H1 (cell line): Measurements from ENCODE around the gene PYGB. TPM values are rescaled to one million over a fixed set of nuclear protein-coding genes. Genes with fewer than 3 reads are reported as not detected.
A peak's percentile ranks its signal among the peaks of the same experiment; 100 is the strongest.

Experiments
- CTCF ChIA-PET: fragments of 300-600 bp; sonication (Branson Sonifier 250); formaldehyde crosslinking; loops from one replicate; lab custom pipeline; 2021; ENCODE audit not compliant: partially characterized antibody; lab: Charles Lee
- POLR2A ChIA-PET: fragments of 300-600 bp; sonication (Branson Sonifier 250); formaldehyde crosslinking; loops from one replicate; lab custom pipeline; 2021; ENCODE audit warnings: inconsistent platforms; ENCODE audit not compliant: partially characterized antibody; lab: Charles Lee
- DNase-seq, 2 experiments: peaks; one replicate each; pipeline versions ENCODE4 v3.0.0 to v3.0.0-alpha.2; 2010 to 2022; ENCODE audit warnings: low spot score in 2 of 2, low read depth in 1 of 2, mixed read lengths in 1 of 2
- FAIRE-seq: peaks from 2 replicates; lab custom pipeline; 2011; peaks lifted over from hg19 to GRCh38; lab: Jason Lieb, UNC
- H2AFZ ChIP-seq: 2 replicates; pipeline ENCODE4 v1.8.1; 2012; ENCODE audit warnings: low read length, inconsistent platforms
- H2AK5ac ChIP-seq: 2 replicates; pipeline ENCODE4 v1.6.1; 2013; ENCODE audit warnings: low read depth, low read length
- H2BK120ac ChIP-seq: replicated peaks from 2 replicates; pipeline ENCODE3; 2013; ENCODE audit warnings: low read depth, low read length, inconsistent platforms
- H2BK12ac ChIP-seq: 2 replicates; pipeline ENCODE4 v1.6.1; 2013; ENCODE audit warnings: low read depth, low read length
- H2BK15ac ChIP-seq: 2 replicates; pipeline ENCODE4 v1.6.1; 2013; ENCODE audit warnings: low read length
- H2BK20ac ChIP-seq: 2 replicates; pipeline ENCODE4 v1.6.1; 2013; ENCODE audit warnings: low read length
- H2BK5ac ChIP-seq: 2 replicates; pipeline ENCODE4 v1.6.1; 2013; ENCODE audit warnings: low read depth, low read length
- H3K14ac ChIP-seq: 2 replicates; pipeline ENCODE4 v1.6.1; 2013; ENCODE audit warnings: inconsistent platforms; ENCODE audit not compliant: insufficient read length
- H3K18ac ChIP-seq: 2 replicates; pipeline ENCODE4 v1.6.1; 2013; ENCODE audit warnings: low read length; ENCODE audit errors: extremely low read depth
- H3K23ac ChIP-seq: 2 replicates; pipeline ENCODE4 v1.6.1; 2013; ENCODE audit warnings: inconsistent platforms; ENCODE audit not compliant: insufficient read length
- H3K23me2 ChIP-seq: 2 replicates; pipeline ENCODE4 v1.6.1; 2013; ENCODE audit warnings: low read depth, low read length
- H3K27ac ChIP-seq: 2 replicates; pipeline ENCODE4 v1.6.1; 2011; ENCODE audit warnings: low read depth, low read length, inconsistent platforms
- H3K27me3 ChIP-seq, 4 experiments: replicated peaks in 1 of 4; 1 replicate in 1 of 4; 2 replicates in 3 of 4; pipeline versions ENCODE4 v1.6.1 to v1.8.1; 2011 to 2013; ENCODE audit warnings: low read length in 3 of 4, mild to moderate bottlenecking in 3 of 4, inconsistent platforms in 2 of 4, mixed read lengths in 2 of 4, moderate library complexity in 1 of 4; ENCODE audit not compliant: control insufficient read depth in 3 of 4, insufficient read depth in 3 of 4; ENCODE audit errors: extremely low read depth in 1 of 4
- H3K36me3 ChIP-seq, 4 experiments: 2 replicates each; pipeline versions ENCODE4 v1.6.1 to v1.8.1; 2011 to 2013; ENCODE audit warnings: mild to moderate bottlenecking in 4 of 4, low read length in 3 of 4, moderate library complexity in 2 of 4, control low read depth in 1 of 4, inconsistent platforms in 1 of 4; ENCODE audit not compliant: insufficient read depth in 4 of 4, control insufficient read depth in 2 of 4
- H3K4ac ChIP-seq: replicated peaks from 2 replicates; pipeline ENCODE3; 2013; ENCODE audit warnings: low read length, low read depth, mixed read lengths, inconsistent platforms; ENCODE audit not compliant: insufficient read length
- H3K4me1 ChIP-seq, 4 experiments: replicated peaks in 1 of 4; 1 replicate in 1 of 4; 2 replicates in 3 of 4; pipeline versions ENCODE4 v1.6.1 to v1.8.1; 2011 to 2013; ENCODE audit warnings: low read length in 3 of 4, inconsistent platforms in 2 of 4, mixed read lengths in 1 of 4; ENCODE audit not compliant: insufficient read depth in 4 of 4, control insufficient read depth in 3 of 4
- H3K4me2 ChIP-seq, 2 experiments: 2 replicates each; pipeline versions ENCODE4 v1.6.1 to v1.8.1; 2011 to 2013; ENCODE audit warnings: low read depth in 2 of 2, low read length in 2 of 2, control low read depth in 1 of 2, inconsistent platforms in 1 of 2, mild to moderate bottlenecking in 1 of 2; ENCODE audit not compliant: insufficient read depth in 1 of 2
- H3K4me3 ChIP-seq, 4 experiments: fragments of 200-600, 300-600 bp in 1 of 4; sonication (generic), shearing (Covaris generic), sonication (Bioruptor Twin) in 1 of 4; 2 replicates each; pipeline versions ENCODE4 v1.5.1 to v1.8.1; 2011 to 2016; ENCODE audit warnings: low read length in 4 of 4, low read depth in 3 of 4, control low read depth in 2 of 4, inconsistent platforms in 2 of 4, mild to moderate bottlenecking in 2 of 4, mixed read lengths in 1 of 4, moderate library complexity in 1 of 4; ENCODE audit not compliant: insufficient read depth in 2 of 4; ENCODE audit errors: extremely low read depth in 1 of 4
- H3K56ac ChIP-seq: replicated peaks from 2 replicates; pipeline ENCODE3; 2013; ENCODE audit warnings: low read depth, mild to moderate bottlenecking, mixed read lengths, low read length, inconsistent platforms; ENCODE audit not compliant: insufficient read length
- H3K79me1 ChIP-seq: 2 replicates; pipeline ENCODE4 v1.6.1; 2013; ENCODE audit warnings: low read depth, low read length, control low read depth
- H3K79me2 ChIP-seq, 2 experiments: 2 replicates each; pipeline versions ENCODE4 v1.6.1 to v1.8.1; 2012 to 2013; ENCODE audit warnings: low read length in 2 of 2, mild to moderate bottlenecking in 2 of 2, inconsistent platforms in 1 of 2; ENCODE audit not compliant: insufficient read depth in 2 of 2, control insufficient read depth in 1 of 2
- H3K9ac ChIP-seq, 4 experiments: replicated peaks in 1 of 4; 1 replicate in 1 of 4; 2 replicates in 3 of 4; pipeline versions ENCODE4 v1.6.1 to v1.8.1; 2011 to 2013; ENCODE audit warnings: low read depth in 3 of 4, low read length in 3 of 4, control low read depth in 2 of 4, mild to moderate bottlenecking in 2 of 4, moderate library complexity in 2 of 4, inconsistent platforms in 1 of 4; ENCODE audit errors: extremely low read depth in 1 of 4
- H3K9me3 ChIP-seq, 2 experiments: 2 replicates each; pipeline versions ENCODE4 v1.6.1 to v1.8.1; 2012 to 2013; ENCODE audit warnings: mild to moderate bottlenecking in 2 of 2, moderate library complexity in 2 of 2, control low read depth in 1 of 2, inconsistent platforms in 1 of 2, low read depth in 1 of 2, low read length in 1 of 2, mixed read lengths in 1 of 2; ENCODE audit not compliant: insufficient read depth in 2 of 2
- H4K20me1 ChIP-seq, 2 experiments: replicated peaks in 1 of 2; 2 replicates each; pipeline versions ENCODE3 to v1.8.1; 2011 to 2013; ENCODE audit warnings: inconsistent platforms in 2 of 2, low read length in 2 of 2, mild to moderate bottlenecking in 1 of 2; ENCODE audit not compliant: insufficient read depth in 2 of 2, control insufficient read depth in 1 of 2
- H4K5ac ChIP-seq: 2 replicates; pipeline ENCODE4 v1.6.1; 2013; ENCODE audit warnings: low read length, low read depth, mixed read lengths, inconsistent platforms; ENCODE audit not compliant: insufficient read length
- H4K8ac ChIP-seq: 2 replicates; pipeline ENCODE4 v1.8.0; 2013; ENCODE audit warnings: mild to moderate bottlenecking, moderate library complexity, low read length, inconsistent platforms; ENCODE audit not compliant: insufficient read depth; ENCODE audit errors: extremely low read depth
- H4K91ac ChIP-seq: replicated peaks from 2 replicates; pipeline ENCODE3; 2013; ENCODE audit warnings: low read length, mixed read lengths, inconsistent platforms; ENCODE audit not compliant: insufficient read length
- CREB1 ChIP-seq: IDR thresholded peaks from 2 replicates; pipeline ENCODE4 v1.6.1; 2012; ENCODE audit warnings: inconsistent platforms
- SP2 ChIP-seq: IDR thresholded peaks from 2 replicates; pipeline ENCODE4 v1.6.1; 2012; ENCODE audit warnings: mild to moderate bottlenecking, low read length, inconsistent platforms
- SRF ChIP-seq: IDR thresholded peaks from 2 replicates; pipeline ENCODE4 v1.6.1; 2011; ENCODE audit warnings: mild to moderate bottlenecking, low read depth, low read length, moderate library complexity
- SUZ12 ChIP-seq: fragments of 200-600 bp; sonication (generic); IDR thresholded peaks from 2 replicates; pipeline ENCODE4 v1.6.1; 2012; ENCODE audit warnings: mild to moderate bottlenecking, inconsistent platforms, low read length, moderate library complexity, mixed read lengths
- TCF12 ChIP-seq: IDR thresholded peaks from 2 replicates; pipeline ENCODE4 v1.6.1; 2011; ENCODE audit warnings: low read depth, mild to moderate bottlenecking, low read length
- WGBS, 2 experiments: shearing (Covaris generic) in 1 of 2; methylation state at CpG; one replicate each; pipeline versions ENCODE4 v1.1.6 to v1.1.7; 2013 to 2015; ENCODE audit warnings: low lambda C conversion rate in 2 of 2, mixed read lengths in 2 of 2, inconsistent platforms in 1 of 2, low coverage in 1 of 2, missing lambda C conversion rate in 1 of 2; ENCODE audit not compliant: insufficient replicate concordance in 2 of 2, insufficient coverage in 1 of 2, insufficient read length in 1 of 2; ENCODE audit errors: extremely low coverage in 1 of 2, missing lambda C conversion rate in 1 of 2; 5-methylcytosine and 5-hydroxymethylcytosine counted together
- polyA plus RNA-seq, 7 experiments: library from polyadenylated mRNA; depleted of rRNA in 3 of 7; stranded (reverse) in 5 of 7; unstranded in 2 of 7; fragments of >200 nt in 5 of 7; fragments of 200-250 nt in 2 of 7; gene quantifications; 1 replicate in 5 of 7; 2 replicates in 1 of 7; 4 replicates in 1 of 7; pipeline versions ENCODE4 v1.2.1 to v1.2.3, GENCODE V29; 2011 to 2013; ENCODE audit warnings: missing spikeins in 2 of 7, mixed read lengths in 2 of 7
- total RNA-seq: library from RNA; stranded (reverse); fragmentation: NEBNext Ultra II Directional; extraction: Animal tissue kit (Norgen Biotek cat#: 25700); gene quantifications from 2 replicates; pipeline ENCODE4 v1.2.1, GENCODE V29; 2021

PYGB gene
- total and polyA plus RNA-seq, 2 of the 8 experiments (the other 6 are each of a cell fraction or from before 2014, with no cell fraction given) = 26.6 to 56.0 TPM

DNA sequence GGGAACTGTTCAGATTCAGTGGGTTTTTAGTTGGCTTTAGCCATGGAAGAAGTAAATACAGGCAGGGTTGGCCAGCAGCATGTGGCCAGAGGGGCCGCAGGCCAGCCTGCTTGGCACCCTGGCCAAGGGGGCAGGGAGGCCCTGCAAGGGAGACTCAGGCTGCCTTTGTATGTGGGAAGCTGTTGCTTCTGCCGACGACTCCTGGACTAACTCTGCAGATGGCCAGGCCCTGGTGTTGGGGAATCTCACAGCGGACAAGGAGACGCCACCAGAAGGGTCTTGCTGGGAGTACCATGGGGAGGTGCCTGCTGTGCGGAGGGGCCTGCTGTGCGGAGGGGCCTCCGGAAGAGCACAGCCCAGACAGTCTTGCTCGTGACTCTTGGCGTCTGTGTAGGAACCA is 25.2 kb downstream of the PYGB start:
- no peak overlapping the region for H3K14ac ChIP-seq
- TF ChIP-seq SP2 = no peak
- no peak for TF ChIP-seq CREB1
- TF ChIP-seq TCF12 = no peak
- no peak for TF ChIP-seq SUZ12
- TF ChIP-seq SRF = no peak
- TF ChIP-seq, all 59 proteins: peak for 0
- Histone ChIP-seq H3K9ac (no peak overlapping the region), H2AK5ac (no peak overlapping the region), H2BK120ac (no peak overlapping the region), H3K23me2 (no peaks in the 10 kb centered on the region), H3K4me3 (no peak overlapping the region), H4K91ac (no peak overlapping the region), H3K36me3 (peaks cover 7 to 31% (median 15%) of the 10 kb centered on the region in 4 experiments; a peak in 7 of 8 replicates), H2BK12ac (no peak overlapping the region), H3K4ac (no peak overlapping the region), H3K9me3 (no peaks in the 10 kb centered on the region), H2BK15ac (no peak overlapping the region), H4K8ac (no peak overlapping the region), H2BK5ac (no peak overlapping the region), H3K79me1 (no peaks in the 10 kb centered on the region; the same call in 1 of the 2 replicates), H3K27me3 (no peaks in the 10 kb centered on the region), H2AFZ (no peak overlapping the region), H3K18ac (no peak overlapping the region), H2BK20ac (no peak overlapping the region), H4K20me1 (peaks cover 4 to 5% of the 10 kb centered on the region in 2 experiments), H3K4me2 (no peak overlapping the region), H4K5ac (no peak overlapping the region), H3K79me2 (no peaks in the 10 kb centered on the region), H3K4me1 (no peaks in the 10 kb centered on the region; a peak in 2 of 7 replicates), H3K56ac (no peak overlapping the region), H3K23ac (no peak overlapping the region), H3K27ac (no peak overlapping the region)
- ChIA-PET POLR2A (interaction anchor here (1.3 kb wide), 1 partner anchor 17 kb away, joined by 3 read pairs; no protein-coding TSS in a partner anchor), CTCF (interaction anchor here (0.9 to 2.1 kb wide), 4 partner anchors 8 to 26 kb away, joined by 4 to 6 read pairs (median 4); no protein-coding TSS in a partner anchor)
- no peak for FAIRE-seq
- DNase-seq = peak in 1 of 2 experiments; percentile 37
- WGBS, 2 experiments = 91% methylated on average over 10 of the region's 10 CpGs; no CpG with 5 or more reads in 1 of the 2 experiments
